ENCODE data around the gene ARGLU1. TPM values are rescaled to one million over a fixed set of nuclear protein-coding genes. Genes with fewer than 3 reads are reported as not detected.

Gene ARGLU1
- total RNA-seq, 2 donors from 2014 or later = 66.7 to 74.2 TPM

DNA sequence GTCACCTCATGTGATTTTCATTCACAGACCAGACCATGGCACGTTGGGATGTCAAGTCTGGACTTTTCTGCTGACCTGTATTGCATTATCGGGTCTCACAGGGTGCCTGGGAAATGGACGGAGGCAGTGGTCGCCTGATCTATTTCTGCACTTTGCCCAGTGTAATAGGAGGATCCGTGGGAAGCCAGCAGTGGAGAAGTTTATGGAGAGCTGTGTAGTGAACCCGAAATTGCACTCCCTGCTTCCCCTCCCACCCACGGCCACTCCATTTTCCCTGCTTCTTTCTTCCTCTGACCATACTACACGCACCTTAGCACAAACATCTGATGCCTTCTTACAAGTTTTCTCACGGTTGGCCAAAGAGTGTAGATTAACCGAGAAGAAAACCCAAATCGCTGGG, 49.4 kb downstream of the ARGLU1 start:
- ATAC-seq (replicated peaks) = no peak
- no peaks in the 10 kb centered on the region for H3K9me3 Mint-ChIP-seq
- H3K36me3 Mint-ChIP-seq (ENCODE audit: low read depth) = no peaks in the 10 kb centered on the region
- H3K4me1 Mint-ChIP-seq = no peaks in the 10 kb centered on the region
- H3K4me3 Mint-ChIP-seq = no peak overlapping the region
- H3K27ac Mint-ChIP-seq = no peak overlapping the region
- H3K27me3 Mint-ChIP-seq = peaks cover 47% of the 10 kb centered on the region

DNA sequence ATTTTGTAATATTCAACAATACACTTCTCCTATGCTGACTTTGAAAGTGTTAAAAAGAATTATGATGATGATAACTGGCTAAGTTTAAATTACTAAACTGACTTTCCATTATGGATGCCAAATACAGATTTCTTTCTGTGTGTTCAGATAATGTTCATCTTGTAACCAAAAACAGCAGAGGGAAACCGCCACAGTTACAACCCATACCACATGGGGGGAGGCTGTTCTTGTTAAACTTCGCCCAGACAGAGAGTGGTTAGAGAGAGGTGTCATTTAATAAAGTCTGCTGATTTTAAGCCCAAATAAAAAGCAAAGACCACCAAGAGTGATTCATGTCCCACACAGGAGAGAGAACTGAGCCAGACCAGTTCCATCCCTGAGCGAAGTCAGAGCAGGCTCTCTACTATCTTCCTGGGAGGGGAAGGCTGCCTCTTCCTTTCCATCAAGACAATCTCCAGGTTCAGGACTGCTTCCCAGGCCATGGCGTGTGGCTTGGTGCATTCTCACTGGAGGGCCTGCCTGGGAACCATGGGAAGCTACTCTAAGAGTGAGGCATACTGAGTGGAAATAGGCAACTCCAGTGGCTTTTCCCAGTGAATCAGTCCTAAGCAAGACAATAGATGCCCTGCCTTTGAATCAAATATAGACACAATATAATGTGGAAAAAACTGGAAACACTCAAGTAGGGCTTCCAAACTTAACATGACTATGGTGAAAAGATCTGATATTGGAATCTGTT, 50.7 kb downstream of the ARGLU1 start:
- H3K27ac Mint-ChIP-seq = no peak overlapping the region
- H3K27me3 Mint-ChIP-seq = peaks cover 43% of the 10 kb centered on the region
- H3K4me1 Mint-ChIP-seq = no peaks in the 10 kb centered on the region
- no peaks in the 10 kb centered on the region for H3K9me3 Mint-ChIP-seq
- no peaks in the 10 kb centered on the region for H3K36me3 Mint-ChIP-seq (ENCODE audit: low read depth)
- H3K4me3 Mint-ChIP-seq = no peak overlapping the region
- no peak for ATAC-seq (replicated peaks)

DNA sequence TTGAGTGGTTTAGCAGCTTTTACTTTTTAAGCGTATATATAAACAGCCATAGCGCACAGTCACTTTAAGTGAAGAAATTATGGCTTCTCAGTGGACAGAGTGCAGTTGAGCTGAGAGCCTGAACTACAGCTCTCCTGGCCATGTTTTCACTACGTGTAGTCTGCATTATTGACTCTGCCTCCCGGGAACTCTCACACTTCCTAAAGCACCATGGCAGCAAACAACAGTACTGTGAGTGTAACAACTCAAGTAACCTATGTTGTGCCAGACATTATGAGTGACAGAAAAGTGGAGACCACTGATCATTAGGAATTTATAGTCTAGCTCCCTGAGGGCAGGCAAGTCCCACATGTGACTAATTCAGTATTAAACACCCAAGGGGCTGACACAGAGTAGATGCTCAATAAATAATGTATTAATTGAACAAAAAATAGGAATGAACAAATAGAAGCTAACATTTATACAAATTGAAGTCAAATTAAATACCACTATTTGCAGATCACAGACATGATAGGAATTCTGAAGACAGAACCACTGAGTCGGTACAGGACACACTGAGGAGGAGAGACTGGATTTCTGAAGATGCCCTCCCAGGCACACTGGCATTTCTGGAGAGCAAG, 52.2 kb downstream of the ARGLU1 start:
- peaks cover 41% of the 10 kb centered on the region for H3K27me3 Mint-ChIP-seq
- H3K4me3 Mint-ChIP-seq = no peak overlapping the region
- no peaks in the 10 kb centered on the region for H3K9me3 Mint-ChIP-seq
- H3K27ac Mint-ChIP-seq = no peak overlapping the region
- no peak for ATAC-seq (replicated peaks)
- H3K4me1 Mint-ChIP-seq = no peaks in the 10 kb centered on the region
- H3K36me3 Mint-ChIP-seq (ENCODE audit: low read depth) = no peaks in the 10 kb centered on the region

DNA sequence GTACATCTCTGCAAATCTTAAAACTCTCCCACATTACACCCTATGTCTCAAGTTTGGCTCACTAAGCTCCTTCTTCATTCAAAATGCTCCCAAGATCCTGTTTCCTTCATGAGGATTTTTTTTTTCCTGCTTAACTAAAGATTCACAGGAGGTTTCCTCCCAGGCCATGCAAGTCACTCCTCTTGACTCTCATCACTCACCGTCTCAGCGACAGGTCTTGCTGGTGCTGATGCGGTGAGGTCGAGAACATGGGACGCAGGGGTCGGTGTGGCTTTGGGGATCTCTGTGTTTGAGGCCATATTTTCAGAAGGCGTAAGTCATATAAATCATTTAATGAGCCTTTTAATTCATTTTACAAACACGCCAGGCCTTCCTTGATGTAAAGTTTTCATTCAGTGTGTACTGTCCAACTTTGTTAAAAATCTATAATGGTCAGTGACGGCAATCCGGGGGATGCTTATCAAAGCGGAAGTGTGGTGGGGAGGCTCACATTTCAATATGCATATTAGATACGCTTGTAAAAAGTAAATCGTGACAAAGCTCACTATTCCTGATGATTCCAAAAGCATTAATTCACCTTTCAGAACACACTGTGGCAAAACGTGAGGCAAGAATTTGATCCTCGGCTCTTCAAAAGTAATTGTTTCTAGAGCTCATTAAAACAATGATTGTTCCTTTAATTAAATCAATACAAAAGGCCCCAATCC, 52.9 kb downstream of the ARGLU1 start:
- Mint-ChIP-seq H3K27me3 (peaks cover 37% of the 10 kb centered on the region), H3K27ac (no peak overlapping the region), H3K36me3 (ENCODE audit: low read depth) (no peaks in the 10 kb centered on the region), H3K4me3 (no peak overlapping the region), H3K9me3 (no peaks in the 10 kb centered on the region), H3K4me1 (no peaks in the 10 kb centered on the region)
- ATAC-seq (replicated peaks) = no peak

DNA sequence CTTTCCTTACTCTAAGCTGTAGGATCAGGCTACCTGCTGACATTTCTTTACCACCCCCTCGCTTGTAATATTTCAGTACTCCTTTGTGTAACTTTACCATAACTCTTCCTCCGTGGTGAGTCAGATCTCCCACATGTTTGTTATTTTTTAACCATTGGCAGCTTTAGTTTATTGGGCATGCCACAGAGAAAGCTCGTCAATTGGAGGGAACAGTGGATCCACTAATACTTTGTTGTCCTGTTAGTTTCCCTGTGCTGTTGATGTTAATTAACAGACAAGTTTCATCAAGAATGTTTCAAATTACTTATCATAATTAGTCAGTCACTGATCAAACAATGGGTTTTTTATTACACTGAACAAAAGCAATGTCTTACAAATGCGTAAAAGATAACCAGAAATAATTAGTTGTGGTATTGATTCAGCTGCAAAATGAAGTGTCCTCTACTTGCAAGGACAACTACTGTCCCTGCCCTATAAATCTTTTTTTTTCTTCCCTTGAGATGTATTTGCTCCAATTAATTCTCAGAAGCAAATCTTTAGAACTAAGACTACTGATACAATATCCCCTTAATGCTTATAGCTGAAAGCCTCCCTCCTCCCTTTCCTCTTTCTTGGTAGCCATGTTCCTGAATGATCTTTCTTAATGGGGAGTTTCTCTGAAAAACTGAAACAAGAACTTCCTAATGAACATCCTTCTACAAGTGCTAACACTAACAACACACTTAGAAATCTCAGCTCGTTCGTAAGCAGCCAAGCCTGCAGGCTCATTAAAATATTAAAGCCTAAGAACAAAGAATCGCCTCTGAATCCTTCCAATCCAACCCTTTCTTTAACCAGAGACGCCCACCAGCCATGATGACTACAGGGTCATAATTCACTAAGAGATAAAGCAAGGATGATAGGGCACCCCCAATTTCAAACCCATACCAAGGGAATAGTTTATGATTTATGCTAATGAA, 54.6 kb downstream of the ARGLU1 start:
- no peaks in the 10 kb centered on the region for H3K4me1 Mint-ChIP-seq
- H3K27ac Mint-ChIP-seq = no peak overlapping the region
- no peak overlapping the region for H3K4me3 Mint-ChIP-seq
- no peaks in the 10 kb centered on the region for H3K36me3 Mint-ChIP-seq (ENCODE audit: low read depth)
- no peak for ATAC-seq (replicated peaks)
- no peaks in the 10 kb centered on the region for H3K9me3 Mint-ChIP-seq
- H3K27me3 Mint-ChIP-seq = peaks cover 37% of the 10 kb centered on the region

DNA sequence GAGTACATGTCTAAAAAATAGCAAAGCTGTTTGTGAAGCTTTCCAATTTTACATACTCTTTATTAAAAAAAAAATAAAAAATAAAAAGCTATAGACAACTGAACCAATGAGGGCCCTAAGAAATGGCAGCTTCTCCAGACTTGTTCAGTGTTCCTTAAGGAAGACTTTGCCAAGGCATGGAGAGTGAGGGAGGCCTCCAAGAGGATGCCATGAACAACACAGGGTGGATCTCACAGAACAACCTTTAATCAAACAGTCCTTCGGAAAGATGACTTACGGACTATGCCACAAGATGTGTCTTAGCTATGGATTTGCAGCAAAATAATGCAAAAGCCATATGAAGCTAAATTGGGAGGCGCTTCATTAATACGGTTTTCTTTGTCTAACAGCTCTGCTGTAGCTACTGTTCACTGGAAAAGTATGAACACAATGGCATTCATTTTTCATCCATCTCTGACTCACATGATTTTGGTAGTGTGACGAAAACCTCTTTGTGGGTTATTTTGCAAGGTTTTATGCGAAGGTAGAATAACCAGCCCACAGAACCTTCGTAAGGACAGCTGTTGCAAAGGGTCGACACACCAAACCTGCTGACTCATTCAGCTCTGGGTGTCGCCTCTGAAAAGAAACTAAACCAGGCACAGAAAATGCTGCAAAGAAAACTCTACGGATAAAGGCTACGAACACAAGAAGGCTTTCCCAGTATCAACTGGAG, 60.2 kb downstream of the ARGLU1 start:
- H3K27me3 Mint-ChIP-seq = peaks cover 17% of the 10 kb centered on the region
- no peak overlapping the region for H3K4me3 Mint-ChIP-seq
- H3K36me3 Mint-ChIP-seq (ENCODE audit: low read depth) = no peaks in the 10 kb centered on the region
- no peaks in the 10 kb centered on the region for H3K9me3 Mint-ChIP-seq
- ATAC-seq (replicated peaks) = no peak
- no peaks in the 10 kb centered on the region for H3K4me1 Mint-ChIP-seq
- no peak overlapping the region for H3K27ac Mint-ChIP-seq

DNA sequence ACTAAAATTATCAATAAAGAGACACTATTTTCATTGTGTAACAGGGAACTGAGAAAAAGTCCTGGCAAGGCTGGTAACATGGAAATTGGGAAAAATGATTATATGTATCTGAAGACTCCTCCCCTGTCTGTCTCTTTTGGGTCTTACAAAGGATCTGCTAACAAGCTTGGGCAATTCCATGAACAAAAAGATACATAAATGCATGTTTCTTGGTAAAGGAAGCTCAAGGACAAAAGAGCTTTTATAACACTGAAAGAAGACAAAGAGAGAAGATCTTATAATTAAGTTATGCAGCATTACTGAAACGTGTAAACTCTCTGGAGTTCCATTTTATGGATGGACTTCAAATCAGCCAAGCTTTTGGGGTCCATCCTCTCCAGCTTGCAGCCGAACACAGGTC, 61.7 kb downstream of the ARGLU1 start:
- Mint-ChIP-seq H3K9me3 (no peaks in the 10 kb centered on the region), H3K4me1 (no peaks in the 10 kb centered on the region), H3K4me3 (no peak overlapping the region), H3K27ac (no peak overlapping the region), H3K36me3 (ENCODE audit: low read depth) (no peaks in the 10 kb centered on the region), H3K27me3 (peaks cover 17% of the 10 kb centered on the region)
- no peak for ATAC-seq (replicated peaks)

DNA sequence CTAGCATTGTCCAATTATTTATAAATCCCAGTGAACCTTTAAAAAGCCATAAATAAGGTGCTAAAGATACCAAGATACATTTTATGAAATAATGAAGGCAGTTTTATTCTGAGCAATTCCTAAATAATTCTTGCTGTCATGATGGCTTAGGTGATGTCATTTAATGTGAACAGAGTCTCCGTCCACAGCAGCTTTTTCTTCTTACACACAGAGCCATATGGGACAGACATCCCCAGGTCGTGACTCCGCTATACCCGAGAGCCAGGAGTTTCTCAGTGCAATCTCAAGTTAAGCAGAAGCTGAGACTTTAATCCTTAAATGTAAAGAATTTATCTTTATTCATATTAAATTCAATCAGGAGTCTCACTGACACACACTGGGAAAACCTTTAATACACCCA, 62.2 kb downstream of the ARGLU1 start:
- no peak overlapping the region for H3K27ac Mint-ChIP-seq
- no peaks in the 10 kb centered on the region for H3K9me3 Mint-ChIP-seq
- H3K4me3 Mint-ChIP-seq = no peak overlapping the region
- ATAC-seq (replicated peaks) = no peak
- H3K4me1 Mint-ChIP-seq = no peaks in the 10 kb centered on the region
- no peaks in the 10 kb centered on the region for H3K36me3 Mint-ChIP-seq (ENCODE audit: low read depth)
- peaks cover 14% of the 10 kb centered on the region for H3K27me3 Mint-ChIP-seq

DNA sequence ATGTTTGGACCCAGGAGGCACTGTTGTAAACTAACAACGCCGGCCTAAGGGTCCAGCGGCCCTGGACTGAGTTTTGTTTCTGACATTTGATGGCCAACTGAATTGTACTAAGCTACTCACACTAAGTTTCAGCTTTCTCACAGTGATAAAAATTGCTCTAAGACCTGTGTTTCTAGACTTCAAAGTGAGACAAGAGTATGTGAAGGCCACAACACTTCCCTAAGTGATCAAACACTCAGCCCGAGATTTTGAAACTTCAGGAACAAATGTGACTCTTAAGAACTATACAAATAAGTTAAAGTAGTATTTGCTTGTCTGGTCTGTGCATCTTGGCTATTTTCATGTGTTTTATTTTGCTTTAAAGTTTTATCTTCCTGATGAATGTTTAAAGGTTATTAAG, 62.6 kb downstream of the ARGLU1 start:
- Mint-ChIP-seq H3K27me3 (peaks cover 19% of the 10 kb centered on the region), H3K36me3 (ENCODE audit: low read depth) (no peaks in the 10 kb centered on the region), H3K9me3 (no peaks in the 10 kb centered on the region), H3K4me3 (no peak overlapping the region), H3K4me1 (no peaks in the 10 kb centered on the region), H3K27ac (no peak overlapping the region)
- ATAC-seq (replicated peaks) = no peak

DNA sequence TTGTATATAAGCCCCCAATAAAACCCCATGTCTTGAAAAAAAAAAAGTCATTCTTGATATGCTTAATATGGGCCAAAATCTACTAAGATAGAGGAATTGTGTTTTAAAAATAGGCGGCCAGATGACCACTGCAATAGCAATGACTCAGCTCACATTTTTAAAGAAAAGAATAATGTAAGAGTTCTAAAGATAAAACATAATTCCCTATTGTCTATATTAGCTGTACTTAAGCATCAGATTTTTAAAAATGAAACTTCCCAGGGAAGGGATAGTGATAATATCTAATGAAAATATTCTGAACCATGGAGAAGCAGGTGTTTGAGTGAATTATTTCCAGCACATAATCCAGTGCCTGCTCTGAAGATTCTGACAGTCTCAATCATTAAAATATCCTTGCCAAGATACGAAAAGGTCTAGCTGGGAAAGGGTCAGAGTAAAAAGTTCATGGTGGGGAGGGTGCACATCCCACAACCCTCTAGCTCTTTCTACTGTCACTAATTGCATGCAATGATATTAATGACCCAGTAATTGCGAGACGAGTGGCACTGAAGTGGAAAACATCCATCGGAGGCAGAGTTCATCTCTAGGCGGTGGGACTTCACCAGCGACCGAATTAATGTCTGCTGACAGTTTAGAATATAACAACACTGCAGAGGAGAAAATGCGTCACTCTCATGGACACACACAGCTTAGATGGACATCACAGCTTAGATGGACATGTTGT, 64.0 kb downstream of the ARGLU1 start:
- Mint-ChIP-seq H3K4me3 (no peak overlapping the region), H3K27me3 (peaks cover 26% of the 10 kb centered on the region), H3K9me3 (no peaks in the 10 kb centered on the region), H3K36me3 (ENCODE audit: low read depth) (no peaks in the 10 kb centered on the region), H3K27ac (no peak overlapping the region), H3K4me1 (no peaks in the 10 kb centered on the region)
- ATAC-seq (replicated peaks) = no peak

DNA sequence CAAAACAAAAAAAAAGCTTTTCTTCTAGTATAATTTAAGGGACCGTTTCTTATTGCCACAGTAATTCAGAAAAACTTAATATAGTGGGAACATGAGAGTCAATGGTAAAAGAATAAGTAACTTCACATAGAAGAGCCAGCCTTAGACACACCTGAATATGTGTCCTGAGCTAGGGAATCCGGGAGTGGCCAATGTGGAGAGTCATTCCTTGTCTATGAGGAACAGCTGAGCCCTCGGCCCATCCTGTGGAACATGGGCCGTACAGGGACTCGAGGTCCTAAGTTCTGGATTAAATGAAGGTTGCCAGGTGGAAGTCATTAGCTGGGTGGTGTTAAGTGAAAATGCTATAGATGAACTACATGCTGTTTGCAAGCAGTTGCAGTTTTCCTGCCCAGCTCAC, 64.7 kb downstream of the ARGLU1 start:
- Mint-ChIP-seq H3K9me3 (no peaks in the 10 kb centered on the region), H3K36me3 (ENCODE audit: low read depth) (no peaks in the 10 kb centered on the region), H3K4me3 (no peak overlapping the region), H3K4me1 (no peaks in the 10 kb centered on the region), H3K27me3 (peaks cover 32% of the 10 kb centered on the region), H3K27ac (no peak overlapping the region)
- ATAC-seq (replicated peaks) = no peak

DNA sequence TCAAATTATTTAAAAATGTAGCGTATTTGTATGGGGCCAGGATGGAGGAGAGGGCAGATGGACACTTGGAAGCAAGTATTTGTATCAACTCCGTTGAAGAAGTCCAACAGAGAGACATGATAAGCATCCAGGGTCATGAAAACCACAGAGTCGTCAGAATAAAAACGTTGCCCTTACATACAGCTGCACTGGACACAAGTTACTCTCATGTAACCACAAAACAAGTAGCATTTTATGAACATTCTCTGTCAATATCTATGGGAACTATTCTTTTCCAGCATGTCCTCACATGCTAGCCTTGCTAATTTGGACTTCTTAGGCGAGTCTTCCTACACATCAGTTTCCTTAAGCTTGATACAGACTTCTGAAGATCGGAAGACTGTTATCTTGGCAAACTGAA, 67.5 kb downstream of the ARGLU1 start:
- no peak overlapping the region for H3K4me3 Mint-ChIP-seq
- H3K36me3 Mint-ChIP-seq (ENCODE audit: low read depth) = no peaks in the 10 kb centered on the region
- no peak for ATAC-seq (replicated peaks)
- peaks cover 45% of the 10 kb centered on the region for H3K27me3 Mint-ChIP-seq
- H3K4me1 Mint-ChIP-seq = no peaks in the 10 kb centered on the region
- H3K27ac Mint-ChIP-seq = no peak overlapping the region
- H3K9me3 Mint-ChIP-seq = no peaks in the 10 kb centered on the region

DNA sequence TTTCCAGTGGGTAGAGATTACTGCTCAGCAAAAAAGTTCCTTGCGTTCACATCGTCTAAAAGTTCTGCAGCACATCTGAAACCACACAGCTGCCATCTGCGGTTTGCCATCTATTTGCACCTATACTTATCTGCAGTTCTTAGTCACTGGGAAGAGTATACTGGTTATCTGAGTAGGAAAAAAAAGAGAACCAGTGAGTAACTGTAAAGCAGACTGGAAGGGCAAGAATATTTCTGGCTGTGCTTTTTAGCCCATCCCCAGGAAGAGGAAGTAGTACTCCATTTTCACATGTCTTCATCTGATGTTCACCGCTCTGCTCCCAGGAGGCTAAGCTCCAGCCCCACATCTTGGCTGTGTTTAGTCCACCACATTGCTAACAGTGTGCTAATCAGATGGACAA, 68.0 kb downstream of the ARGLU1 start:
- H3K9me3 Mint-ChIP-seq = no peaks in the 10 kb centered on the region
- no peak overlapping the region for H3K27ac Mint-ChIP-seq
- H3K4me1 Mint-ChIP-seq = no peaks in the 10 kb centered on the region
- peaks cover 46% of the 10 kb centered on the region for H3K27me3 Mint-ChIP-seq
- no peak for ATAC-seq (replicated peaks)
- no peak overlapping the region for H3K4me3 Mint-ChIP-seq
- no peaks in the 10 kb centered on the region for H3K36me3 Mint-ChIP-seq (ENCODE audit: low read depth)
